HL-60/S4 treated with phorbol 12-myristate 13-acetate at 8.2 ng/mL for 4 days and 3 days (cell line): ENCODE results near the gene EMID1.
"Not testable (repeated sequence)": the region's sequence is repeated elsewhere in the genome, so short reads cannot be mapped to it uniquely, and the experiment has no call there.

Experiments used
- in situ Hi-C: fragments of 300-500 bp; cut with MboI; formaldehyde crosslinking; loops from 2 replicates; pipeline ENCODE4 v1.15.0; 2022; ENCODE audit warnings: low sequenced_read_pairs

Gene EMID1

DNA sequence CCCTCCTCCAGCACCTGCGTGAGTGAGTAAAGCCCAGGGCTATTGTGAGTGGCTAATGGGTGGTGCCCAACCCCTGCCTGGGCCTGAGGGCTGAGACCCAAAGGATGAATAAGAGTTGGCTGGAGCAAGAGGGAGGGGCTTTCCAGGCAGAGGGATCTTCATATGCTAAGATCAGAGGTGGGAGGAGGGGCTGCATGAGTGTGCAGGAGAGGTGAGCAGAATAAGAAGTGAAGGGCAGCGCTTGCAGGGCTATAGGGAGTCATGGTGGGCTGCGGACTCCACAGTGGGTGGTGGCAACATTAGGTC, 3.9 kb downstream of the EMID1 start:
- in situ Hi-C loops = no loop called here

DNA sequence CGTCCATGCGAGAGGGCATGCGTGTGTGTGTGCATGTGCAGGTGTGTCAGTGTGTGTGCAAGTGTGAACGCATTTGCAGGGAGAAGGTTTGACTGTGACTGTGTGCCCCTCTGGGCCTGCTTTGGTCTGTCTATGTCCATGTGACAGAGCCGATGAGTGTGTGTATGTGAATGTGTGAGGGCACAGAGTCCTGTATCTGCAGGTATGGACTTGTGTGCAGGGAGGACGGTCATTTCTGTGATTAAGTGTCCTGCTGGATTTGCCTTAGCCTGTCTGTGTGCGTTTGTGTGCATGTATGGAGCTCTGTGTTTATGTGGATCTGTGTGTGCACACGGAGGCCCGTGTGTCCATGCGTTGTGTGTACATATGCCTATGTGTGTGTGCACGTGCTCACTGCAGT, 5.4 kb downstream of the EMID1 start:
- in situ Hi-C loops = no loop called here

DNA sequence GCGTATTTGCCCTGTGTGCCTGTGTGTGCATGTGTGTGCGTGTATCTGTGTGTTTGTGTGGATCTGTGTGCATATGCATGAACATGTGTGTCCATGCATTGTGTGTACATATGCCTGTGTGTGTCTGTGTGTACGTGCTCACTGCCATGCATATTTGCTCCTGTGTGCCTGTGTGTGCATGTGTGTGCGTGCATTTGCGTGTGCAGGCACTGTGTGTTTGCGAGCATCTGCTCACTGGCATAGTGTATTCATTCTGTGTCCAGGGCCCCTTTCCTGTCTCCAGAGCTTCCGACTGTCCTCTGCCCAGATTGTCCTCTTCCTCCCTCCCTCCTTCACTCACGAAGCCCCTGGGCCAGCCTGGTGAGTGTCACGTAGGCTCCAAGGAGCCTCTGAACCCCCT, 5.8 kb downstream of the EMID1 start:
- in situ Hi-C loops = no loop called here

DNA sequence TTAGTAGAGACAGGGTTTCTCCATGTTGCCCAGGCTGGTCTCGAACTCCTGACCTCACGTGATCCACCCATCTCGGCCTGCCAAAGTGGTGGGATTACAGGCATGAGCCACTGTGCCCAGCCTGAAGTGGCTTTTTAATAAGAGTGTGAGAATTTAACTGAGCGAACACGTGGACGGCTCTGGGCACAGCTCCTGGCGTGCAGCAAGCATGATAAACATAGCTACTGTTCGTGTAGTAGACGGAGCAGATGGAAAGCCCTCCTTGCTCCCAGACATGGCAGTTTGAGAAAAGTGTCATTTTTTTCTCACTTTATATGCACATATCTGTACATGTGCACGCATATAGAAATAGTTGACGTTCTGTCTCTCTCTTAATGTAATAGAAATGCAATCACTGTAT, 7.0 kb downstream of the EMID1 start:
- in situ Hi-C loops = no loop called here

- in situ Hi-C loops = no loop called here
These were observed 7.8 kb downstream of the EMID1 start for GRCh38 chr22:29213493-29213892.

DNA sequence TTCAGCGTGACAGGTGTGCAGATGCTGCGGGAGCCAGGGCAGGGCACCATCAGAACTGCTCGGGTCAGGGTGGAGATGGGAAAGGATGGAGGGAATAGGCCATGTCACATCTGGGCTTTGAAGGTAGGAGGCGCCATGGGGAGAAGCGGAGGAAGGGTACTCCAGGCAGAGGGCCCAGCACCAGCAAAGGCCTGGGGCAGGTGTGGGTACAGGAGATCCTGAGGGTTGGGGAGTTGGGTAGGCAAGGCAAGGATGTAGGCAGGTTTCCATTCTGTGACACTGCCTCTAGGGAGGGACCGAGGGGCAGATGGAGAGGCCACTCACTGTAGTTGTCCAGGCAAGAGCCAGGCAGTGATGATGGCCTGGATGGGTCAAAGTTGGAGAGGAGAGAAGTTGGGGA, 8.5 kb downstream of the EMID1 start:
- in situ Hi-C loops = no loop called here

DNA sequence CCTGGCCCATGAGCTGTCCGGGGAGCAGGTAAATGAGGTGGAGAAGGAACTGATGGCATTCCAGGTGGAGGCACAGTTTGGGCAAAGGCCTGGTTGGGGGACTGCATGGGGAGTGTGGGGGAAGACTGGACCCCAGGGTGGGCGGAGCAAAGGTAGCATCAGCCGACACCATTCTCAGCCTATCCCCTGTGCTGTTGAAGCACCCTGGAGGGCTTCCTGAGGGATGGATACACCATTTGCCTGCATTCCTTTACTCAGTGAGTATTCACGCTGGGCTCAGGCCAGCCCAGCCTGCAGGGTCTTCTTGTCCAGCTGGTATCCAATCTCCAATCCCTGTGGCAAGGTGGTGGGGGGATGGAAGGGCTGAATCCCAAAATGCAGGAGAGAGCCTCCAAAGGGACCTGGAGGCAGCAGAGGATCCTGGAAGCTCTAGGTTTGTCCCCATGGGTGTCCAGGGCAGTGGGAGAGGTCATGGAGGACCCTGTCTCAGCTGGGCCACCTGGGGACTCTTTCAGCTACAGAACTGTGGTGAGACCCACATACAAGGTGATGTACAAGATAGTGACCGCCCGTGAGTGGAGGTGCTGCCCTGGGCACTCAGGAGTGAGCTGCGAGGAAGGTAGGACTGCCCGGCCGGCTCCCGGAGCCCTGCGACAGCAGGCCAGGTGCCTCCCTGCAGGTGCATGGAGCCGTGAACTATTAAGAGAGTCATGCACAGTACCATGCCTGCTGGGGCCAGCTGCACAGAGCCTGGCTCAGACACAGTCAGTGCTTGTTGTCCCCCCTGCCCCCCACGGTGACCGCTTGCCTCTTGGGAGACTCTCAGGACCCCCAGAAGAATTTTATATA, 9.5 kb downstream of the EMID1 start:
- in situ Hi-C loops = no loop called here

DNA sequence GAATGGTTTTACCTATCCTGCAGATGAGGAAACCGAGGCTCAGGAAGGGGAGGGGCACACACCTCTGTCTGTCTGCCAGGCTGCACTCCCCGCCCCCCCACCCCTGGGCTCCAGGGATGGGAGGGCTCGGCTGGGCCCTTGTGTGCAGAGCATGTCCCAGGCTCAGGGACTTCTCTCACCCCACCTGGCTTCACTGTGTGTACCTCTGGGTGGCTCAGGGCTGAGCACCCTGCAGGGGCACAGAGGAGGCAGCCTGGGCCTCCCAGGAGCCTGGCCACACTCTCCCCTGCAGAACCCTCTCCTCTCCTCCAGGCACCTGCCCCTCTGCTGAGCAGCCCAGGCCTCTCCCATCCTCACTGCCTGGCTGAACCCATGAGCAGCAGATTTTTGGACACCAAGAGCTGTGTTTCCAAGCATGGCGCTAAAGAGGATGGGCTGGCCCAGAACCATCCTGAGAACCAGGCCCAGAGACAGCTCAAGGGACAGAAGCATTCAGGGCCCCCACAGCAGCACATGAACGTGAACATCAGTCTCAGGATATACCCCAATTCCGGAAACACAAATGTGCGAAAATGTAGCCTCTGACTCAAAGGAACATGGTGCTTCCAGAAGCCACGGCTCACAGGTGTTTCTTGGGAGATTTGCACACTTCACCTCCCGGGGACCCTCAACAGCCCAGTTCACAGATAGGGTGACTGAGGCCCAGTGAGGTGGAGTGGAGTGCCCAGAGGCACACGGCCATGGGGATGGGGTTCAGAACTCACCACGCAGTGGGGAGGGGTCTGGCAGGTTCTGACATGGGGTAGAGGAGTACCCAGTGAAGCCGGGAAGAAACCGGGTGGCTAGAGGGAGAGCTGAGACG, 10.5 kb downstream of the EMID1 start:
- in situ Hi-C loops = no loop called here

DNA sequence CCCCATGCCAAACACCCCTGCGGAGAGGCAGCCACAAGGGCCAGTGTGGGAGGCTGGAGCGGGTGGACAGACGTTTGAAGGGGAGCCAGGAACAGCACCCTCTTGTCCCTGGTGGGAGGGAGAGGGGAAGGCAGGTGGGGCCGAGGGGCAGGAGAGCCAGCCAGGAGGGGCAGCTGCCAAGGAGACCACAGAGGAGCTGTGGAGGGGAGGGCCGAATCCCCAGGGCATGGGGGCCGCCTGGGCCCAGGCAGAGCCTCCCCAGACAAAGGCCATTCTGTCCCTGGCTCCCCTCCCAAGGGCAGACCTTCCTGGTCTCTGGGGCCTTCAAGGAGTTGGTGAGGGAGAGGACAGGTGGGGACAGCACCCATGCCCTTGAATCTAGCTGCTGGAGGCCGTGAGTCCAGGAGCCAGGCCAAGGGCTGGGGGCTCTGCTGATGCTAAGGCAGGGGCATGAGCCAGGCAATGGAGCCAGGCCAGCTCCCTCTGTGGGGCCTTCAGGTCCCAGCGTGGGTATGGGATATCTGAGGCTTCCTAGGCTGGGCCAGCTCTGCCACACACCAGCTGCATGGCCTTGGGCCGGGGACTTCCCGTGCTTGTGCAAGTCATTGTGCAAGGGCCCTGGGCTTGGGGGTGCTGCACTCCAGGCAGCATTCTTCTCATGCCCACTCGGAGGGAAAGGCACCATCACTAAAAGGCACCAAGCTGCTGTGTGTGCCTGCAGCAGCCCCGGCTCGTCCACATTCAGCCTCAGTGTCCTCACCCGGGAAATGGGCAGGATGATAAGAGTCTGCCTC, 11.4 kb downstream of the EMID1 start:
- in situ Hi-C loops = no loop called here

GRCh38 chr22:29217827-29218757, 12.4 kb downstream of the EMID1 start:
- in situ Hi-C loops = no loop called here

DNA sequence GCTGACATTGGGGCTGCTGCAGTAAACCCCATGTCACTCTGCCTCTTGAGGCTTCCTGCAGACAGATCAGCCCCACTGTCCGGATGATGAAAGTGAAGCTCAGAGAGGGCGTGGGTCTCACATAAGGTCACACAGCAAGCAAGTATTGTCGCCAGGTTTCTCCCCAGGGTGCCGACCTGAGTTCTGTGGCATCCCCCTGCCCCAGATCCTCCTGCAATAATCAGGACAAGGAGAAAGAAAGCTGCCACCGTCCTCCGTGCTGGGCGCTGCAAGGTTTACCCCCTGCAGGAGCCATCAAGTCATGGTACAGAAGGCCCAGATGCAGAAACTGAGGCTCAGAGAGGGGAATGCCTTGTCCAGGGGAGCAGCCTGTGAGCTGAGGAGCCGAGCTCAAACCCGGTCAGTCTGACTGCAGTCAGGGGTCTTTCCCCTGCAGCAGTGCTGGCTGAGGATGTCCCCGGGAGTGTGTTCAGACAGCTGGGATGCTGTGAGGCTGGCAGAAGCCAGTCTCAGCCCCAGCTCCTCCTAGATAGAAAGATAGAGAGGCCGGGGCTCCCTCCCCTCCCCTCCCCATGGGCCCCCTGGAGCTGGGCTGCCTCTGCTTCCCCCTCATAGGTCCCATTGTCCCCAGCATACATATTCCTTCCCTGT, 13.2 kb downstream of the EMID1 start:
- in situ Hi-C loops = no loop called here

DNA sequence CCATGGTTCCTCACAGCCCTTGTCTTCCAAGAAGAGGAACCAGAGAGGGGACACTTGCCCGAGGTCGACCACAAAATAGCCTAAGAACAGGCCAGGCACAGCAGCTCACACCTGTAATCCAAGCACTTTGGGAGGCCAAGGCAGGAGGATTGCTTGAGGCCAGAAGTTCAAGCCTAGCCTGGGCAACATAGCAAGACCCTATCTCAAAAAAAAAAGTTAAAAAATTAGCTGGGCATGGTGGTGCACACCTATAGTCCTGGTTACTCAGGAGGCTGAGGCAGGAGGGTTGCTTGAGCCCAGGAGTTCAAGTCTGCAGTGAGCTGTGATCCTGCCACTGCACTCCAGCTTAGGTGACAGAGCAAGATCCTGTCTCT, 13.7 kb downstream of the EMID1 start:
- in situ Hi-C loops = not testable (repeated sequence)

DNA sequence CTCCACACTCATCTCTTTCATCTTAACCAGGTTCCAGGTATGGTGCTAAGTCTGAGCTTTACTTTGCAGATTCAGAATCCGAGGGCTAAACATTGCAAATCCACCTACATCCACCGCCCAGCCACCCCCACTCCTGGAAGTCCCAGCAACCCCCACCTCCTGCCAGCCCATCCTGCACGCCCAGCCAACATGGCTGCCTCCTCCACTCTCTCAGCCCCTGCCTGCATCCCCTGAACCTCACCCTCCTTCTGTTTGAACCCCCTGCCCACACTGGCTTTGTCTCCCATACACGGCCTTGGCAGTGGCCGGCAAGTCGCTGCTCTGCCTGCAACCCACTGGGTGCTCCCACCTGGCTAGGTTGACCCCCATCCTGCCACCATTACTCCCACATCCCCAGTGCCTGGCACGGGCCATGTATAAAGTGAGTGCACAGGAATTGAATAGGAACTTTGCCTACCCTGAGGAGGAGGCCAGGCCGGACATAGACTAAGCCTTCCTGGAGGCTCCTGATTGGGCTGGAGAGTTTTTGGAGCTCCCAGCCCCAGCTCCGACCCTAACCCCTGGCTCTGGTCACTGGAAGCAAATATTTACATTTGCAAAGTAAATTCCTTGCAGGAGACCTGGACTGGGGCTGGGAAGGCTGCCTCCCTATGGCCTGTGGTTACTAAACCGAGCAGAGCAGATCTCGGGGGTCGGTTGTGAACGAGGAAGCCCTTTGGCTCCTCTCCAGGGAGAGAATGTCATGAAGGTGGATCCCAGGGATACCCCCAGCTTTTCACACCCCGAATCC, 14.4 kb downstream of the EMID1 start:
- in situ Hi-C loops = no loop called here

- in situ Hi-C loops = no loop called here
These were observed 18.6 kb downstream of the EMID1 start for GRCh38 chr22:29224121-29224858.

GRCh38 chr22:29224859-29225410, 19.2 kb downstream of the EMID1 start:
- in situ Hi-C loops = loop anchor here (25.0 kb wide), 2 partner anchors 163 to 613 kb away; partner anchors contain the start of genes C22orf31 and KREMEN1

- in situ Hi-C loops = loop anchor here (25.0 kb wide), 2 partner anchors 163 to 613 kb away; partner anchors contain the start of genes C22orf31 and KREMEN1
These were observed 19.9 kb downstream of the EMID1 start for GRCh38 chr22:29225422-29226090.

GRCh38 chr22:29226351-29226981, 20.8 kb downstream of the EMID1 start:
- in situ Hi-C loops = loop anchor here (25.0 kb wide), 2 partner anchors 164 to 614 kb away; partner anchors contain the start of genes C22orf31 and KREMEN1
